ENCODE measurements around the gene ELAVL4.

Gene ELAVL4

DNA sequence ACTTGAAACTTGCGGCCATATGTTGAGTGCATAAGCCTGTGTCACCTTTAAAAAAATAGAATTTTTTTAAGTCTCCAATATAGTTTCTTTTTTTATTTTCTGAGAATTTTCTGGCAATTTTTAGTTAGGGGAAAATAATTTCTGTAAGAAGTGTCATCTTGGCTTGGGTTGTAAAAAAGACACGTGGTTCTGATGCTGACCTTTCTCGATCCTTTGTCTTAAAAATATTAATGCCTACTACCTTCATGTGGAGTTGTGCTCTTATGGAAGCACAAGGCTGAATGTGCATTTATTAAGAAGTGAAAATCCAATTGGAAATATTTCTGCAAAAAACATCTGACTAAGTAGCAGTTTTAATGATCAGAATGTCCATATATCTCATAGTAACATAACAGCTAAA lies 3.5 kb downstream of the ELAVL4 start:
- TF ChIP-seq, protein P1, sequence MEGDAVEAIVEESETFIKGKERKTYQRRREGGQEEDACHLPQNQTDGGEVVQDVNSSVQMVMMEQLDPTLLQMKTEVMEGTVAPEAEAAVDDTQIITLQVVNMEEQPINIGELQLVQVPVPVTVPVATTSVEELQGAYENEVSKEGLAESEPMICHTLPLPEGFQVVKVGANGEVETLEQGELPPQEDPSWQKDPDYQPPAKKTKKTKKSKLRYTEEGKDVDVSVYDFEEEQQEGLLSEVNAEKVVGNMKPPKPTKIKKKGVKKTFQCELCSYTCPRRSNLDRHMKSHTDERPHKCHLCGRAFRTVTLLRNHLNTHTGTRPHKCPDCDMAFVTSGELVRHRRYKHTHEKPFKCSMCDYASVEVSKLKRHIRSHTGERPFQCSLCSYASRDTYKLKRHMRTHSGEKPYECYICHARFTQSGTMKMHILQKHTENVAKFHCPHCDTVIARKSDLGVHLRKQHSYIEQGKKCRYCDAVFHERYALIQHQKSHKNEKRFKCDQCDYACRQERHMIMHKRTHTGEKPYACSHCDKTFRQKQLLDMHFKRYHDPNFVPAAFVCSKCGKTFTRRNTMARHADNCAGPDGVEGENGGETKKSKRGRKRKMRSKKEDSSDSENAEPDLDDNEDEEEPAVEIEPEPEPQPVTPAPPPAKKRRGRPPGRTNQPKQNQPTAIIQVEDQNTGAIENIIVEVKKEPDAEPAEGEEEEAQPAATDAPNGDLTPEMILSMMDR (conservative IDR thresholded peaks at IDR 0.05; ENCODE audit: low read depth, low read length), result no peak
- DNase-seq (ENCODE audit: low read depth), result no peak

DNA sequence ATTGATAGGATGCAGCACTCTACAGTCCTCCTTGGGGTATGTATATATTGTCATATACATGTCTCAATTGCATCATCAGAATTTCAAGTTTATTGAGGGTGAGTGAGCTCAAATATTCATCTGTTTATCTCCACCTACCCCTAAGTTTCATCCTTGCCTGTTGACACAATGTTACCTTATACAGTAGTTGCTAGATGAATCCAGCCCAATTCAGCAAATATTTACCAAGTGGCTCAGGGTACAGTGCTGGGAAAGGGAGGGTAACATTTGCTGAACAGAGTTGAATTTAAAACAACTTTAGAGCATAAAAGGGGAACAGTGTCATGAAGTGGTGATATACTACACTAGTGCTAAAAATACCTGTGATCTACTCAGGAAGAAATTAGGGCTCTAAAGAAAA lies 14.4 kb downstream of the ELAVL4 start:
- H3K4me3 ChIP-seq (ENCODE audit: low read depth, low read length), result no peak overlapping the region
- TF ChIP-seq, protein P1 (conservative IDR thresholded peaks at IDR 0.05; ENCODE audit: low read depth, low read length), result no peak
- no peak for DNase-seq (ENCODE audit: low read depth)

More for the DNA sequence above, 3.5 kb downstream of the ELAVL4 start:
- no peak overlapping the region for H3K4me3 ChIP-seq (ENCODE audit: low read depth, low read length)

GRCh38 chr1:50126927-50127715 lies 18.4 kb downstream of the ELAVL4 start:
- TF ChIP-seq, protein P1 (conservative IDR thresholded peaks at IDR 0.05; ENCODE audit: low read depth, low read length), result no peak

DNA sequence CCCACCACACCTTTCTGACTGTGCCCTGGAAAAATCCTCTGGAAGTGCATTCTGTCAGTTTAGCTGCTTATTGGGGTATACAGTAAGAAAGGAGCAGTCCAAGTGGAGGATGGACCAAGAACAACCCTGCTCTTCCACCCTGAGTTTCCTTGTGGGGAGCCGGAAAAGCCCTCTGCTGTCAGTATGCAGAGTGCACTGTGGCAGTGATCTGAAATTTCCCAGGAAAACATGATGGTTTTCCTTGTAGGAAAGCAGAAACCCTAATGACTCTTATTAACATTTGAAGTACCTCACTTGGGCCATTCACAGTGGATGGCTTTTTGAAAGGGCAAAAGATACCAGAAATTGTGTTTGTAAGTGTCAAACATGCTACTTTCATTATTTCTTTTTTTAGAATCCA lies 20.5 kb downstream of the ELAVL4 start:
- H3K4me3 ChIP-seq (ENCODE audit: low read depth, low read length), result no peak overlapping the region
- DNase-seq (ENCODE audit: low read depth), result no peak
- TF ChIP-seq, protein P1 (conservative IDR thresholded peaks at IDR 0.05; ENCODE audit: low read depth, low read length), result no peak

More at GRCh38 chr1:50126927-50127715, 18.4 kb downstream of the ELAVL4 start:
- no peak overlapping the region for H3K4me3 ChIP-seq (ENCODE audit: low read depth, low read length)
- DNase-seq (ENCODE audit: low read depth), result no peak

DNA sequence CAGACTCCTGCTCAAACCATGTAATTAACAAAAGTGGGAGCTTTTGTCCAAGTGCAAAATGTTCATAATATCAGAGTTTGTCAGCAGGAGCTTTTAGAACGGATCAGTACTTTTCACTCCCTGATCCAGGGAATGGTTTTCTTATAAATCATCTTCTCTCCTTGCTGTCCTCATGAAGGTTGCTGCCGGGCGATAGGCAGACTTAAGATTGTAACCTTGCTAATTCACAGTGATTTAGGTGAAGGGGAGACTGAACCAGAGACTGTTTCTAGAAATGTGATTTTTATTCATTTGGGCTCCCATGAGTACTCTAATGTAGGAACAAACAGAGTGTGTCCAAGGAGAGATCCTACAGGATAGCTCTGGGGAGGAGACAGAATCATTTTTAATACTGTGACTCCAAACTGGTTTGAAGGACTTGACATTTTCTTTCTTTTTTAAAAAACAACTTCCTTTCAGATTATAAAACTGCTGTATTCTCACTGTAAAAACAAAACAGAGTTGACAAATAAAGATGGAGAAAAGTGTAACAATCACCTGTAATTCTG lies 23.7 kb downstream of the ELAVL4 start:
- TF ChIP-seq, protein P1 (conservative IDR thresholded peaks at IDR 0.05; ENCODE audit: low read depth, low read length), result no peak
- H3K4me3 ChIP-seq (ENCODE audit: low read depth, low read length), result no peak overlapping the region
- DNase-seq (ENCODE audit: low read depth), result no peak

GRCh38 chr1:50135716-50136115 lies 27.0 kb downstream of the ELAVL4 start:
- no peak overlapping the region for H3K4me3 ChIP-seq (ENCODE audit: low read depth, low read length)
- TF ChIP-seq, protein P1 (conservative IDR thresholded peaks at IDR 0.05; ENCODE audit: low read depth, low read length), result no peak
- DNase-seq (ENCODE audit: low read depth), result no peak
